C4-2B (cell line): ENCODE data around the gene SESN1.

Source experiments
- ZFX ChIP-seq: fragments of 450-650 bp; IDR thresholded peaks from 2 replicates; pipeline ENCODE4 v1.6.1; 2017
- TF ChIP-seq, protein P1 (sequence below): fragments of 450-650 bp; conservative IDR thresholded peaks from 2 replicates; pipeline ENCODE4 v1.5.1; 2017; ENCODE audit warnings: mild to moderate bottlenecking

DNA sequence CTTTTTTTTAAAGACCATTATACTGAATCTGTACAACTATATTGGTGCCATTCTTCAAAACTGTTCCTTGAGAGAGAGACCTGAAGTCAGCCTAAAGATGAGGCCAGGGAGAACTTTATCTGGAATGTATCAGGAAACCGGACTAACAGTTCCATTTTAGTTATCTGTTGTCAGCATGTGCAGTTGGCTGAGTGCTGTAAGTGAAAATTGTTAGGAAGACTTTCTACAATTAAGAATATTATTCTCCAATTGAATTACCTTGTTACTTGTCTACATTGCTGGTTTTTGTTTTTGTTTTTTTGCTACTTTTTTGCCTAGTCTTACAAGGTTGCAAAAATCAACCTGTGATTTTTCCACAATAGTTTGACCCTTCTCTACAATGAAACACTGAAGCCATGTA is 8.1 kb upstream of the SESN1 start:
- TF ChIP-seq, protein P1, sequence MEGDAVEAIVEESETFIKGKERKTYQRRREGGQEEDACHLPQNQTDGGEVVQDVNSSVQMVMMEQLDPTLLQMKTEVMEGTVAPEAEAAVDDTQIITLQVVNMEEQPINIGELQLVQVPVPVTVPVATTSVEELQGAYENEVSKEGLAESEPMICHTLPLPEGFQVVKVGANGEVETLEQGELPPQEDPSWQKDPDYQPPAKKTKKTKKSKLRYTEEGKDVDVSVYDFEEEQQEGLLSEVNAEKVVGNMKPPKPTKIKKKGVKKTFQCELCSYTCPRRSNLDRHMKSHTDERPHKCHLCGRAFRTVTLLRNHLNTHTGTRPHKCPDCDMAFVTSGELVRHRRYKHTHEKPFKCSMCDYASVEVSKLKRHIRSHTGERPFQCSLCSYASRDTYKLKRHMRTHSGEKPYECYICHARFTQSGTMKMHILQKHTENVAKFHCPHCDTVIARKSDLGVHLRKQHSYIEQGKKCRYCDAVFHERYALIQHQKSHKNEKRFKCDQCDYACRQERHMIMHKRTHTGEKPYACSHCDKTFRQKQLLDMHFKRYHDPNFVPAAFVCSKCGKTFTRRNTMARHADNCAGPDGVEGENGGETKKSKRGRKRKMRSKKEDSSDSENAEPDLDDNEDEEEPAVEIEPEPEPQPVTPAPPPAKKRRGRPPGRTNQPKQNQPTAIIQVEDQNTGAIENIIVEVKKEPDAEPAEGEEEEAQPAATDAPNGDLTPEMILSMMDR: no peak
- TF ChIP-seq ZFX: no peak
